Gastroesophageal sphincter (tissue), 4 donors: ENCODE results near the gene TBCE. TPM values are rescaled to one million over a fixed set of nuclear protein-coding genes. Genes with fewer than 3 reads are reported as not detected.
"Not testable (repeated sequence)": the region's sequence is repeated elsewhere in the genome, so short reads cannot be mapped to it uniquely, and the experiment has no call there.

Experiments used
- ATAC-seq: fragments of 150-250 bp; one replicate; pipeline ENCODE4 v1.9.1; 2016; ENCODE audit warnings: mild to moderate bottlenecking, moderate library complexity
- H3K27ac ChIP-seq, 4 donors: fragments of 200-600 bp; sonication (generic) in 3 of 4; 1 replicate in 3 of 4; 2 replicates in 1 of 4; pipeline ENCODE4 v1.5.1; 2016 to 2019
- H3K27me3 ChIP-seq: fragments of 200-600 bp; sonication (generic); one replicate; pipeline ENCODE4 v1.5.1; 2019
- H3K36me3 ChIP-seq, 2 donors: fragments of 200-600 bp; sonication (generic); one replicate each; pipeline ENCODE4 v1.5.1; 2019; ENCODE audit warnings: control low read depth in 1 of 2
- H3K4me1 ChIP-seq, 3 donors: fragments of 200-600 bp; sonication (generic); 1 replicate in 2 of 3; 2 replicates in 1 of 3; pipeline ENCODE4 v1.5.1; 2016 to 2019; ENCODE audit warnings: control low read depth in 2 of 3
- H3K4me3 ChIP-seq, 2 donors: fragments of 200-600 bp; sonication (generic); one replicate each; pipeline ENCODE4 v1.5.1; 2019; ENCODE audit warnings: mild to moderate bottlenecking in 1 of 2, moderate library complexity in 1 of 2
- H3K9me3 ChIP-seq, 3 donors: fragments of 200-600 bp; sonication (generic); one replicate each; pipeline ENCODE4 v1.5.1; 2017 to 2019; ENCODE audit warnings: control low read depth in 2 of 3
- EP300 ChIP-seq: sonication (generic); formaldehyde crosslinking; IDR thresholded peaks from one replicate; pipeline ENCODE4 v1.6.1; 2017; ENCODE audit warnings: antibody characterized with exemption, mild to moderate bottlenecking
- POLR2A ChIP-seq, 2 donors: fragments of 450-650 bp; IDR thresholded peaks; one replicate each; pipeline ENCODE4 v1.6.1; 2017; ENCODE audit warnings: antibody characterized with exemption in 2 of 2, mild to moderate bottlenecking in 2 of 2, moderate library complexity in 1 of 2
- POLR2AphosphoS5 ChIP-seq: sonication (generic); formaldehyde crosslinking; IDR thresholded peaks from one replicate; pipeline ENCODE4 v1.6.1; 2017; ENCODE audit warnings: antibody characterized with exemption
- WGBS, 2 donors: methylation state at CpG; one replicate each; pipeline ENCODE4 v1.1.5; 2018; ENCODE audit warnings: low coverage in 1 of 2; 5-methylcytosine and 5-hydroxymethylcytosine counted together
- total RNA-seq, 4 donors: library from RNA; depleted of rRNA; stranded (reverse); fragments of >200 nt; gene quantifications; one replicate each; pipeline ENCODE4 v1.1.0, GENCODE V29; 2016
- TF ChIP-seq, protein P1 (sequence below), 4 experiments: fragments of 200-600 bp in 2 of 4; fragments of 450-650 bp in 2 of 4; sonication (generic) in 1 of 4; IDR thresholded peaks; one replicate each; pipeline ENCODE4 v1.5.1; 2017 to 2019; ENCODE audit warnings: antibody characterized with exemption in 4 of 4, mild to moderate bottlenecking in 2 of 4, moderate library complexity in 2 of 4

Gene TBCE
- total RNA-seq, 4 donors from 2014 or later = 13.9 to 22.7 (median 15.4) TPM

DNA sequence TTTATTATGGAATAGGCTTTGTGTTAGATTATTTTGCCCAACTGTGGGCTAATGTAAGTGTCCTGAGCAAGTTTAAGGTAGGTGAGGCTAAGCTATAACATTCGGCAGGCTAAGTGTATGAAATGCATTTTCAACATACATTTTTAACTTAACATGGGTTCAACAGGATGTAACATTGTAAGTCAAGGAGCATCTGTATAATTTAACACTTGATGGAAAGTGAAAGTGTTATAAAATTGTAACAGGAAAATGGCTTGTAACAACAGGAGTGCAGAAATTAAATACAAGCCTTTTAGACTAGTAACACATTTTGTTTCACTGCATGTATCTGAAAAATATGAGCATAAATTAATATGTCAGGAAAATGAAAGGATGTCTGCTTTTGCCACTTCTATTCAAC, 94.7 kb downstream of the TBCE start:
- no peak overlapping the region for H3K4me3 ChIP-seq
- H3K27me3 ChIP-seq = no peaks in the 10 kb centered on the region
- WGBS, 2 donors = 55 to 86% methylated on average over 1 of the region's 1 CpG
- no peak for ATAC-seq
- H3K27ac ChIP-seq = no peak overlapping the region
- H3K4me1 ChIP-seq = no peaks in the 10 kb centered on the region
- TF ChIP-seq POLR2AphosphoS5 (no peak), EP300 (no peak), POLR2A (IDR thresholded peaks at IDR 0.05) (no peak)
- TF ChIP-seq, protein P1, sequence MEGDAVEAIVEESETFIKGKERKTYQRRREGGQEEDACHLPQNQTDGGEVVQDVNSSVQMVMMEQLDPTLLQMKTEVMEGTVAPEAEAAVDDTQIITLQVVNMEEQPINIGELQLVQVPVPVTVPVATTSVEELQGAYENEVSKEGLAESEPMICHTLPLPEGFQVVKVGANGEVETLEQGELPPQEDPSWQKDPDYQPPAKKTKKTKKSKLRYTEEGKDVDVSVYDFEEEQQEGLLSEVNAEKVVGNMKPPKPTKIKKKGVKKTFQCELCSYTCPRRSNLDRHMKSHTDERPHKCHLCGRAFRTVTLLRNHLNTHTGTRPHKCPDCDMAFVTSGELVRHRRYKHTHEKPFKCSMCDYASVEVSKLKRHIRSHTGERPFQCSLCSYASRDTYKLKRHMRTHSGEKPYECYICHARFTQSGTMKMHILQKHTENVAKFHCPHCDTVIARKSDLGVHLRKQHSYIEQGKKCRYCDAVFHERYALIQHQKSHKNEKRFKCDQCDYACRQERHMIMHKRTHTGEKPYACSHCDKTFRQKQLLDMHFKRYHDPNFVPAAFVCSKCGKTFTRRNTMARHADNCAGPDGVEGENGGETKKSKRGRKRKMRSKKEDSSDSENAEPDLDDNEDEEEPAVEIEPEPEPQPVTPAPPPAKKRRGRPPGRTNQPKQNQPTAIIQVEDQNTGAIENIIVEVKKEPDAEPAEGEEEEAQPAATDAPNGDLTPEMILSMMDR (IDR thresholded peaks at IDR 0.05) = no peak
- H3K9me3 ChIP-seq = no peaks in the 10 kb centered on the region
- peaks cover 0 to 49% of the 10 kb centered on the region in 2 donors for H3K36me3 ChIP-seq

DNA sequence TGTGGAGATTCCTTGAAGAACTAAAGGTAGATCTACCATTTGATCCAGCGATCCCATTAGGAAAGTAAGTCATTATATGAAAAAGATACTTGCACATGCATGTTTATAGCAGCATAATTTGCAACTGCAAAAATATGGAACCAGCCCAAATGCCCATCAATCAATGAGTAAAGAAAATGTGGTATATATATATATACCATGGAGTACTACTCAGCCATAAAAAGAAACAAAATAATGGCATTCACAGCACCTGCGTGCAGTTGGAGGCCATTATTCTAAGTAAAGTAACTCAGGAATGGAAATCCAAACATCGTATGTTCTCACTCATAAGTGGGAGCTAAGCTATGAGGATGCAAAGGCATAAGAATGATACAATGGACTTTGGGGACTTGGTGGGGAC, 95.6 kb downstream of the TBCE start:
- H3K27me3 ChIP-seq, H3K4me3 ChIP-seq, H3K4me1 ChIP-seq, ATAC-seq, H3K27ac ChIP-seq, H3K9me3 ChIP-seq: not testable (repeated sequence)
- peaks cover 0 to 53% of the 10 kb centered on the region in 2 donors for H3K36me3 ChIP-seq
- WGBS, 2 donors = 89 to 96% methylated on average over 3 of the region's 3 CpGs

DNA sequence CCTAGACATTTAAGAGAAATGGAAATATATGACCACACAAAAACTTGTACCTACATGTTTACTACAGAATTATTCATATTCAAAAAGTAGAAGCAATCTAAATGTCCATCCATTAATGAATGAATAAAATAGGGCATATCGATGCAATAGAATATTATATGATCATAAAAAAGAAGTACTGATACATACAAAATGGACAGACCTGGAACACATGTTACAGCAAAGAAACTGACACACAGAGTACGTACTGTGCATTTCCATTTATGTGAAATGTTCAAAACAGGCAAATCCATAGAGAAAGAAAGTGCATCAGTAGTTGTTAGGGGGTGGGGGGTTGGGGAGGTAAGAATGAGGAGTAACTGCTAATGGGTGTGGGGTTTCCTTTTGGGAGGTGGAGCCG, 97.8 kb downstream of the TBCE start:
- TF ChIP-seq, protein P1 (IDR thresholded peaks at IDR 0.05) = no peak
- TF ChIP-seq EP300 (no peak), POLR2A (IDR thresholded peaks at IDR 0.05) (no peak), POLR2AphosphoS5 (no peak)
- H3K36me3 ChIP-seq = peaks cover 0 to 58% of the 10 kb centered on the region in 2 donors
- H3K9me3 ChIP-seq = no peaks in the 10 kb centered on the region
- H3K4me3 ChIP-seq = no peak overlapping the region
- 93 to 100% methylated on average over 3 of the region's 3 CpGs for WGBS, 2 donors
- H3K4me1 ChIP-seq = peaks cover 0 to 9% (median 0%) of the 10 kb centered on the region in 3 donors
- no peaks in the 10 kb centered on the region for H3K27me3 ChIP-seq
- no peak for ATAC-seq
- no peak overlapping the region for H3K27ac ChIP-seq

DNA sequence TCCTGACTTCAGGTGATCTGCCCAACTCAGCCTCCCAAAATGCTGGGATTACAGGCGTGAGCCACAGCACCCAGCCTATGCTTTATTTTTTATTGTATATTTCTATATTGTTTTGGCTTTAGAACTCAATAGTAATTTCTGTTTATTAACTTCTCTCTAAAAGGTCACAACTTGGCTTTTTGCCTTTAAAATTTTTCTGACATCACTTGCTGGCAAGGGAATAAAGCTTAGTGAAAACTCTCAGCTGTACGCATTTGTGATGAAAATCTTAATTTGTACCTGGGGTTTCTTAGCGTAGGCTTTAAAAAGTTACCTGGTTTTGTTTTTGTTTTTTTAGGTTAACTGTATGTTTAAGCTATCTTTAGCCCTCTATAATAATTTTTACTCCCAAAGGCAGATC, 100.8 kb downstream of the TBCE start:
- ATAC-seq = no peak
- WGBS, 2 donors = 50% methylated on average over 3 of the region's 3 CpGs
- no peaks in the 10 kb centered on the region for H3K27me3 ChIP-seq
- no peak overlapping the region for H3K4me3 ChIP-seq
- no peak for TF ChIP-seq POLR2AphosphoS5
- TF ChIP-seq POLR2A (IDR thresholded peaks at IDR 0.05) = no peak
- no peak for TF ChIP-seq EP300
- TF ChIP-seq, protein P1 (IDR thresholded peaks at IDR 0.05) = no peak
- H3K4me1 ChIP-seq = peaks cover 0 to 9% (median 0%) of the 10 kb centered on the region in 3 donors
- peaks cover 0 to 59% of the 10 kb centered on the region in 2 donors for H3K36me3 ChIP-seq
- H3K9me3 ChIP-seq = no peaks in the 10 kb centered on the region
- no peak overlapping the region for H3K27ac ChIP-seq

DNA sequence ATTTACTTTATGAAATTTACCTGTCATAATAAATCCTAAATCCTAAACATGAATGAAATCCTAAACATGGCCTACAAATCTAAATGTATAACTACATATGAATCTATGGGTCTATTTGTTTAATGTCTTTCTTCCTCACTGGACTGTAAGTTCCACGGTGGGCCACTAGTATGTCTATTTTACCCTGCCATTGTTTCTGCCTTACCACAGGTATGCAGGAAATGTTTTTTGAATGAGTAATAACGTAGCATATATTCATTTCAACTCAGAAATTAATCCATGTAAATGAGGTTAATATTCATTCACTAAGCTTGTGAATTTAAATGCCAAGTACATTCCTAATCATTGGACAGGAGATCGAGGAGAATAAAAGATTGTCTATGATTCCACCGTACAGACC, 101.7 kb downstream of the TBCE start:
- H3K36me3 ChIP-seq = peaks cover 0 to 58% of the 10 kb centered on the region in 2 donors

DNA sequence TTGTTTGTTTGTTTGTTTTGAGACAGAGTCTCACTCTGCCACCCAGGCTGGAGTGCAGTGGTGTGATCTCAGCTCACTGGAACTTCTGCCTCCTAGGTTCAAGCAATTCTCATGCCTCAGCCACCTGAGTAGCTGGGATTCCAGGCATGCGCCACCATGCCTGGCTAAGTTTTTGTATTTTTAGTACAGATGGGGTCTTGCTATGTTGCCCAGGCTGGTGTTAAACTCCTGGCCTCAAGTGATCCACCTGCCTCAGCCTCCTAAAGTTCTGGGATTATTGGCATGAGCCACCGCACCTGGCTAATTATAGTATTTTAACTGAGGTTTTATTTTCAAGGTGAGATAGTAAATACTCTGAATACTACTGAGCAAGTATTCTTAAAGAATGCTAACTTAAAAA, 102.7 kb downstream of the TBCE start:
- not testable (repeated sequence) for ATAC-seq, H3K9me3 ChIP-seq, H3K27ac ChIP-seq, H3K4me1 ChIP-seq, H3K27me3 ChIP-seq, H3K4me3 ChIP-seq
- H3K36me3 ChIP-seq = peaks cover 0 to 49% of the 10 kb centered on the region in 2 donors
- 80% methylated on average over 1 of the region's 2 CpGs; no CpG with 5 or more reads in 1 of the 2 donors for WGBS, 2 donors

More for the DNA sequence above, 101.7 kb downstream of the TBCE start:
- WGBS, 2 donors = 91 to 94% methylated on average over 3 to 4 of the region's 4 CpGs
- TF ChIP-seq, protein P1 (IDR thresholded peaks at IDR 0.05) = no peak
- TF ChIP-seq POLR2AphosphoS5 (no peak), EP300 (no peak), POLR2A (IDR thresholded peaks at IDR 0.05) (no peak)
- Histone ChIP-seq H3K27ac (no peak overlapping the region), H3K9me3 (no peaks in the 10 kb centered on the region), H3K4me1 (peaks cover 0 to 9% (median 0%) of the 10 kb centered on the region in 3 donors), H3K4me3 (no peak overlapping the region), H3K27me3 (no peaks in the 10 kb centered on the region)
- ATAC-seq = no peak
